ENCODE data around the gene SETD1A.

The SETD1A gene

GRCh38 chr16:30983289-30983889, 25.8 kb downstream of the SETD1A start:
- no peak for DNase-seq

- DNase-seq = no peak
Observed at GRCh38 chr16:30983898-30984610, 26.5 kb downstream of the SETD1A start.

- peak; percentile 78 for DNase-seq
Observed at GRCh38 chr16:30984669-30985400, 27.3 kb downstream of the SETD1A start, which contains the start of gene HSD3B7. Gene HSD3B7 (plus strand): TSS chr16:30985207. CDS start chr16:30985659, 452 bp downstream.

GRCh38 chr16:30985401-30986128, 28.0 kb downstream of the SETD1A start:
- DNase-seq = no peak

GRCh38 chr16:30986129-30986991, 28.8 kb downstream of the SETD1A start:
- no peak for DNase-seq

- DNase-seq = no peak
Observed at GRCh38 chr16:30987581-30988190, 30.1 kb downstream of the SETD1A start.

- DNase-seq = no peak
Observed at GRCh38 chr16:30989469-30990047, 32.0 kb downstream of the SETD1A start.

- no peak for DNase-seq
Observed at GRCh38 chr16:30990105-30990504, 32.6 kb downstream of the SETD1A start.

- DNase-seq = no peak
Observed at GRCh38 chr16:30991052-30991451, 33.5 kb downstream of the SETD1A start.

- DNase-seq = no peak
Observed at GRCh38 chr16:30992276-30992780, 34.8 kb downstream of the SETD1A start.

GRCh38 chr16:30992931-30993816, 35.6 kb downstream of the SETD1A start:
- DNase-seq = no peak

GRCh38 chr16:30995927-30996323, 38.4 kb downstream of the SETD1A start:
- no peak for DNase-seq

- no peak for DNase-seq
Observed at GRCh38 chr16:30996324-30996984, 38.9 kb downstream of the SETD1A start.

- DNase-seq = peak; percentile 80
Observed at GRCh38 chr16:30996985-30997724, 39.6 kb downstream of the SETD1A start.

- DNase-seq = peak; percentile 86
Observed at GRCh38 chr16:30997725-30998711, 40.5 kb downstream of the SETD1A start.

- peak; percentile 11 for DNase-seq
Observed at GRCh38 chr16:30998852-30999761, 41.6 kb downstream of the SETD1A start.

All from fibroblast of skin of scalp (primary cell).